ENCODE data around the gene GABRA4. TPM values are rescaled to one million over a fixed set of nuclear protein-coding genes. Genes with fewer than 3 reads are reported as not detected.

GABRA4 gene
- total RNA-seq, 1 experiment from 2014 or later = not detected

- no peak for DNase-seq (ENCODE audit: low spot score)
Measured at GRCh38 chr4:46979726-46980125, 13.7 kb downstream of the GABRA4 start.

DNA sequence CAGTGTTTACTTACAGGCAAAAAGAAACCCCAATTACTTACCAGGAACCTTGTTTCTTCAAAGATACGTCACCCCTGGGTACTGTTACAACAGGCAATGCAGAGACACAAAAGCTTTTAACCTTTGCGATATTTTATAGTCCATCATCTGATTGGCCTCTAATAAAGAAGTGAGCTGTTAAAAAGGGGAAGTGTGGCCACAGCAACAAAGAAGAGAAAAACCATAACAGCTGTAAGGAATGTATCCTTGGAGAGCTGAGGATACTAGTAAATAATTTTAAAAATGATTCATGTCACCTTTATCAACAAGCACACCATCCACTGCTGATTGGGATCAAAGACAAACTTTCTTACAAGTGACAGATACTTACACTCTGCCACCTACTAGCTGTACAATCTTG lies 14.1 kb downstream of the GABRA4 start:
- DNase-seq (ENCODE audit: low spot score) = no peak

DNA sequence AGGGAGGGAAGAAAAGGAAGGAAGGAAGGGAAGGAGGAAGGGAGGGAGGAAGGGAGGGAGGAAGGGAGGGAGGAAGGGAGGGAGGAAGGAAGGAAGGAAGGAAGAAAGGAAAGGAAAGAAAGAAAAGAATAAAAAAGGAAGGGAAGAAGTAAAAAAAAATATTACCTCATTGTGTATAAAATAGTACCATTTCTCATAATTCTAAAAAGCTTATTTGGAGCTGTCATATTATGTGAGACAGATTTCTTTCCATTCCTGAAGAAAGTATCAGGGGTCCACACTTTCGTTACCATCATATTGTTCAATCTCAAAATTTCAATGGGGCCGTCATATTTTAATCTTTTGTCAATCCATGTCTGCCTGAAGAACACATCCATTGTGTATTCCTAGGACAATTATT lies 16.1 kb downstream of the GABRA4 start:
- no peak for DNase-seq (ENCODE audit: low spot score)

- DNase-seq (ENCODE audit: low spot score) = no peak
Measured at GRCh38 chr4:46975812-46976553, 17.4 kb downstream of the GABRA4 start.

DNA sequence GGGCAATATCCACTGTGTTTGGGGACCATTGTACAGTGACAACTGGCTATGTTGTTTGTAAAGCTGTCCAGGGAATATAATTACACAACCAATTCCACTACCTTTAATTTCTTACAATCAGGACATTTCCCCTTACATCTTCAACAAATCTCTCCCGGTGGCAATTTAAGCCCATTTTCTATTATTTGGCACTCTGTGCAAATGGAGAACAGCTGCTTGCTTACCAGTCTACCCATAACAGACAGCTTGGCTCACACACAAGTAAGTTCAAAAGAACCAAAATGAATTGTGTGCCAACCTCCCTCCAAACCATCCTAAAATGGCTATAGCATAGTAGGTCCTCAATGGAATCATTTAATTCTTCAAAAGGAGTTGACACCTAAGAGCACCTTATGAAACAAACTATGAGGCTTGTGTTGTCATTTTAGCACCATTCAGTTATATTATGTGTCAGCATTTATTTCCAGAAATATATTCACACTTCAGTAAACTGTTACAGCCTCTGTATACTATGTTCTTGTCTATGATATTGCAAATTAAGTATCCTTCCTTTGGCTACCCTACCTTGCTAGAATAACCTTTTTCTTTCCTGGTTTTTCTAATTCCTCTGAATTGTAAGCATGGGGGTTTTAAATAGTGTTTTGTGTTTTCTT lies 18.4 kb downstream of the GABRA4 start:
- DNase-seq (ENCODE audit: low spot score) = no peak

DNA sequence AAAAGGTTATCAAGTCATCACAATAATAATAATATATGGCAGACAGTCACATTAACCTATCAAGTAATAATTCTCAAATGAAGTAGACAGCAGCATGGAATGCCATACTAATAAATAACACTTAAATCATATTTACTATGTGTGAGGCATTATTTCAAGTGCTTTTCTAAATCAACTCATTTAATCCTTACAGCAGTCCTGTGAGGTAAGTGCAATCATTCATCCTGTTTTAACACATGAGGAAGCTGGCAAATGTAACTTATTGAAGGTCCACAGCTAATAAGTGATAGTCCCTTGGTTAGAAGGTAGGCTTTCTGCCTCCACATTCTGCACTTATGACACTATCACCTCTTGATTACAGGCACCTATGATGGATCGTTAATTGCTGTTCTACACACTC lies 24.5 kb downstream of the GABRA4 start:
- DNase-seq (ENCODE audit: low spot score) = no peak

DNA sequence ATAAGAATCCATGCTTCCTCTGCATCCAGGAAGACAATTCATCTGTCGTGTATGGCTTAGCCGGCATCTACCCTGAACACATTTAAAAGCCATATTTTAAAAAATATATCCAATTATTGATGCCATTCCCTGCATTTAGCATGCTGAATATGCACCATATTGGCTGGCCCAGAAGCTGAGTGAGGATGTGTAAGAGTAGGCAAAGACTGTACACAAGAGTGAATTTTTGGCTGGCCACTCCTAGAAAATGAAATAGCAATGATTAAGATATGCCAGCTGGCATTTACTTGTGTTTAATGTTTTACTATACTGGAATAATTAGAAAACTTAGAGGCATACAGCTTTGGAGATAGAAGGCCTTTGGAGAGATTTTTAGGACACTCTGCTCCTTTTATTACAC lies 25.8 kb downstream of the GABRA4 start:
- DNase-seq (ENCODE audit: low spot score) = no peak

- no peak for DNase-seq (ENCODE audit: low spot score)
Measured at GRCh38 chr4:46958742-46959488, 34.5 kb downstream of the GABRA4 start.

DNA sequence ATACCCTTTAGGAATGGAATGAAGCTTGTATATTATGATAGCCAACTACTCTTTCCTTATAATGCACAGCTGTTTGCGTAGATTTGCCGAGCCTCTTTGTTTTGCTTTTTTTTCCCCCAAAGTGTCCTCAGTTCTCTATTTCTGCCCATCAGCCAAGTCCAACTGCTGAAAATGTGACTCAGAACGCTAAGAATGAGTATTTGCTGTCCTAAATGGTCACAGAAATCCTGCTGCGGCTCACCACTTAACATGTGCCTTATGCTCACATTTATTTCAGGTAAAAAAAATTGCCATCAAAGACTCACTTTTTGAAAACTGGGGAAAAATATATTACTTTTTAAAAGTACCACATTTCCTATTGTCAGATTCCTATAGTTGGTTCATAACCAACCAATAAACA lies 36.9 kb downstream of the GABRA4 start:
- no peak for DNase-seq (ENCODE audit: low spot score)

DNA sequence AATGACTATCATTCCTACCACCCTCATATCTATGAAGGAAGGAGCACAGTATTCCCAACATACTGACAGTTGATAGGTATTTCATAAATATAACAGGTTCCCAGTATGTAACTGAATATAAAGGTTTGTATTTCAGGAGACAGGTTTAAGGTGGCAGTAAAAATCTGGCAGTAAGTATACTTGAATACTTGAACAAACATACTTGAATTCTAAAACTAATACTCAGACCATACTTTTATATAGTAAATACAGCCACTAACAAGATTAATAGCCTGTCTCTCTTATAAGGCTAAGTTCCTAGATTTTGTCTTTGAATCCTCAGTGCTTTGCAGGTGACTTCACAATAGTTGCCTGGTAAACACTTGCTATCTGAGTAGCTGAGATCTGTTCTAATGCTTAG lies 37.8 kb downstream of the GABRA4 start:
- DNase-seq (ENCODE audit: low spot score) = no peak

- DNase-seq (ENCODE audit: low spot score) = no peak
Measured at GRCh38 chr4:46954643-46955042, 38.7 kb downstream of the GABRA4 start.

GRCh38 chr4:46953564-46953963 lies 39.8 kb downstream of the GABRA4 start:
- DNase-seq (ENCODE audit: low spot score) = no peak

DNA sequence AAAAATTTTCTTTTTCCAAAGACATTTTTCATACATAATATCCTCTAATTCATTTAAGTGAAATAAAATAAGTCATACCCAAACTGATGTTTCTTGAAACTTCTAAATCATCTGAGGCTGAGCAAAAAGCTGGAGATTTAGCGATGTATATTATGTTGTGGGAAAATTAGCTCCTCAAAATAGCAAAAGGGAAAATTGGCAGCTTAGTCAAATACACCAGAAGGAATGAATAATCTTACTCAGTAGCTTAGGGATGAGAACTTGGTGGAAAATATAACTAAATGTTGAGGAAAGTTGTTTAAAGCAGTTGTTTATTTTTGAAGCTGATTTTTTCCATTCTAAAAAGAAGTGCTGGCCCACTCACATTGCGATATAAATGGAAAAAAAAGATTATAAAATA lies 40.9 kb downstream of the GABRA4 start:
- no peak for DNase-seq (ENCODE audit: low spot score)

GRCh38 chr4:46950826-46951225 lies 42.6 kb downstream of the GABRA4 start:
- DNase-seq (ENCODE audit: low spot score) = no peak

GRCh38 chr4:46949822-46950221 lies 43.6 kb downstream of the GABRA4 start:
- no peak for DNase-seq (ENCODE audit: low spot score)

DNA sequence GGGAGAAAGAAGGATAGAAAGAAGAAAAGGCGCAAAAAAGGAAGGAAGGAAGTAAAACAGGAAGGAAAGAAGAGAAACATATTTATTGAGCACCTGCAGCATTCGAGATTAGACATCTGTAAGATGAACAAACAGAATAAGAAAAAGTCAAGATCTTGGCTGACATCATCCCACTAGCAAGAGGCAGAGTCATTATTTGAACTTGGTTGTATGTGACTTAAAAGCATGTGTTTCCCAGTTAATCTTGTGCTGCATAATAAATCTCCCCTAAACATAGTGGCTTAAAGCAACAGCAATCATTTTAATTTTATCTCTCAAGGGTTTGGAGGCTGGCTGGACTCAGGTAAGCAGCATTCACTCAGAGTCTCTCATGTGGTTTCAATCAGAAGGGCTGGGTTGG lies 45.8 kb downstream of the GABRA4 start:
- DNase-seq (ENCODE audit: low spot score) = no peak

DNA sequence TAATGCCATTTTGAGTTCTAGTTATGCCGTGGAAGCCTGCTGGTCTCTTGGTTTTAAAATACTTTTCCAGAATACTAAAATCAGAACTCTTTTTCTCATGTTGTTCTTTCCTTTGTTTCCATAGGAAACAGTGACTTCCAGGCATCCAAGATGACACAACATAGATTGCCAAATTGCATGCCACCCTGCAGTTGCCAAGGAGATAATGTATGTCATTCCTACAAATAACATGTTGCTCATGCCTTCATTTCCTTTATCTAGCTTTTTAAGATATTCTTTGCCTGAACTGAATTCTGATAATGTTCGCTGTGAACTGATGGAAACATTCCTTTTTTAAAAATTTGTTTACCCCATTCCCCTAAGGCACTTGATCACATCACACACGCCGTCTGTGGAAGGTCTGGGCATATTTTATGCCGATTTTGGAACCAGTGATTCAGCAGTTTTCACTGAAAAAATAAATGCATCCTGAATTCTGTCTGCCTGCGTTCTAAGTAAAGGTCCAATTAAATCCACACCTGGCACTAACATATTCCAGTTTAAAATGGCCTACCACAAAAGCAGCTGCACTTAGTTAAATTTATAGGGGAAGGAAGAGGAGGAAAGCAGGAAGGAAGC lies 46.4 kb downstream of the GABRA4 start:
- DNase-seq (ENCODE audit: low spot score) = no peak

GRCh38 chr4:46945062-46945461 lies 48.3 kb downstream of the GABRA4 start:
- no peak for DNase-seq (ENCODE audit: low spot score)

GRCh38 chr4:46944345-46944744 lies 49.0 kb downstream of the GABRA4 start:
- DNase-seq (ENCODE audit: low spot score) = no peak

GRCh38 chr4:46937493-46937892 lies 55.9 kb downstream of the GABRA4 start:
- DNase-seq (ENCODE audit: low spot score) = peak; percentile 17

GRCh38 chr4:46934726-46935125 lies 58.7 kb downstream of the GABRA4 start:
- no peak for DNase-seq (ENCODE audit: low spot score)

DNA sequence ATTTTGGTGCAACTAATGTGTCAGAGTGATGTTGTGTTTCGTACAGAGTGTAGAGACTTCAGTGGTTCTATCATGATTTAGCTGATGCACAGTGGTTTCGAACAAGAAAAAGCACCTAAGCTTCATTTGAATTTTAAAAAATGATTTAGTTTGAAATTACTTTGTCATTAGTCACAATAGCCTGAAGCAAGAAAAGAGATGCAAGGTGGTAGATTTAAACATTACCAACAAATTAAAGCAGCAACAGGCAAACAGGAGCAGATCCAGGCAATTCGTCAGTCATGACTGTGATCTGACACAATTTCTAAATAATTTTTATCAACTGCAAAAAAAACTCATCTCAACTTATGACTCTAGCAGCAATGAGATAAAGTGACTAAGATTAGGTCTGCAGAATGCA lies 59.7 kb downstream of the GABRA4 start:
- no peak for DNase-seq (ENCODE audit: low spot score)
